Mesodermal cell (in vitro differentiated cells): ENCODE measurements around the gene RALA.

Experiments
- H3K27ac ChIP-seq: 2 replicates; pipeline ENCODE4 v1.7.0; 2013; ENCODE audit warnings: mild to moderate bottlenecking, low read depth, low read length, moderate library complexity; ENCODE audit not compliant: severe bottlenecking
- H3K36me3 ChIP-seq: 2 replicates; pipeline ENCODE4 v1.7.1; 2013; ENCODE audit warnings: mild to moderate bottlenecking, low read length, moderate library complexity; ENCODE audit not compliant: control insufficient read depth, insufficient read depth
- H3K4me1 ChIP-seq: one replicate; pipeline ENCODE4 v1.7.1; 2013; ENCODE audit warnings: mild to moderate bottlenecking, low read length; ENCODE audit not compliant: insufficient read depth, control insufficient read depth, poor library complexity, severe bottlenecking
- H3K4me3 ChIP-seq: 2 replicates; pipeline ENCODE4 v1.7.0; 2013; ENCODE audit warnings: low read length, control low read depth, mild to moderate bottlenecking; ENCODE audit not compliant: insufficient read depth, poor library complexity, severe bottlenecking; ENCODE audit errors: extremely low read depth
- H3K9me3 ChIP-seq: 2 replicates; pipeline ENCODE4 v1.7.1; 2013; ENCODE audit warnings: mild to moderate bottlenecking, low read length, moderate library complexity; ENCODE audit not compliant: control insufficient read depth
- WGBS, 2 experiments: methylation state at CpG; one replicate each; pipeline ENCODE4 v1.1.5; 2013; ENCODE audit warnings: missing lambda C conversion rate in 2 of 2; ENCODE audit not compliant: insufficient coverage in 2 of 2; 5-methylcytosine and 5-hydroxymethylcytosine counted together

Gene RALA

GRCh38 chr7:39592586-39592985 lies 30.8 kb upstream of the RALA start:
- Histone ChIP-seq H3K27ac (no peak overlapping the region), H3K9me3 (no peaks in the 10 kb centered on the region), H3K4me3 (no peak overlapping the region), H3K4me1 (peaks cover 8% of the 10 kb centered on the region), H3K36me3 (no peaks in the 10 kb centered on the region)
- WGBS, 2 experiments = 50 to 65% methylated on average over 2 of the region's 2 CpGs

GRCh38 chr7:39594988-39595620 lies 28.3 kb upstream of the RALA start:
- Histone ChIP-seq H3K4me1 (no peaks in the 10 kb centered on the region), H3K36me3 (no peaks in the 10 kb centered on the region), H3K27ac (no peak overlapping the region), H3K4me3 (no peak overlapping the region), H3K9me3 (no peaks in the 10 kb centered on the region)
- WGBS, 2 experiments = 100% methylated on average over 1 of the region's 5 CpGs; no CpG with 5 or more reads in 1 of the 2 experiments

GRCh38 chr7:39602351-39602750 lies 21.0 kb upstream of the RALA start:
- H3K27ac ChIP-seq = no peak overlapping the region
- H3K4me3 ChIP-seq = no peak overlapping the region
- no peaks in the 10 kb centered on the region for H3K9me3 ChIP-seq
- WGBS, 2 experiments = 88% methylated on average over 1 of the region's 2 CpGs; no CpG with 5 or more reads in 1 of the 2 experiments
- no peaks in the 10 kb centered on the region for H3K36me3 ChIP-seq
- H3K4me1 ChIP-seq = no peaks in the 10 kb centered on the region

- Histone ChIP-seq H3K9me3 (no peaks in the 10 kb centered on the region), H3K36me3 (no peaks in the 10 kb centered on the region), H3K4me1 (peaks cover 3% of the 10 kb centered on the region), H3K27ac (no peak overlapping the region), H3K4me3 (no peak overlapping the region)
Observed at GRCh38 chr7:39603924-39604323, 19.4 kb upstream of the RALA start.

DNA sequence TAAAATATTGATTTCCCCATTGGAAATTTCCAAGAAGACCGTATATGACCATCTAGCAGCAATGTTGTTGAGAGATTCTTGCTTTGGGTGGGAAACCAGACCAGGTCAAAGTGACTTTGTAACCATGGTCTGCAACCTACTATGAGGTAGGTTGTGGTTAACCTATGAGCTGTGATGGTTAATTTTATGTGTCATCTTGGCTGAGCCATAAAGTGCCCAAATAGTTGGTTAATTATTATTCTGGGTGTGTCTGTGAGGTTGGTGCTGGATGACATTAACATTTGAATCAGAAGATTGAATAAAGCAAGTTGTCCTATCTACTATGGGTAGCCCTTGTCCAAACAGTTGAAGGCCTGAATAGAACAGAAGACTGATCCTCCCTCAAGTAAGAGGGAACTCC lies 18.3 kb upstream of the RALA start:
- H3K9me3 ChIP-seq = no peaks in the 10 kb centered on the region
- peaks cover 3% of the 10 kb centered on the region for H3K4me1 ChIP-seq
- no peak overlapping the region for H3K27ac ChIP-seq
- WGBS, 2 experiments = 100% methylated on average over 1 of the region's 1 CpG
- no peaks in the 10 kb centered on the region for H3K36me3 ChIP-seq
- no peak overlapping the region for H3K4me3 ChIP-seq

GRCh38 chr7:39606352-39606751 lies 17.0 kb upstream of the RALA start:
- WGBS, 2 experiments = no CpG with 5 or more reads among the region's 2 CpGs
- Histone ChIP-seq H3K9me3 (no peaks in the 10 kb centered on the region), H3K27ac (no peak overlapping the region), H3K4me3 (no peak overlapping the region), H3K4me1 (peaks cover 3% of the 10 kb centered on the region), H3K36me3 (no peaks in the 10 kb centered on the region)

GRCh38 chr7:39606941-39607340 lies 16.4 kb upstream of the RALA start:
- 90 to 100% methylated on average over 1 to 2 of the region's 2 CpGs for WGBS, 2 experiments
- Histone ChIP-seq H3K4me3 (no peak overlapping the region), H3K36me3 (no peaks in the 10 kb centered on the region), H3K4me1 (peaks cover 3% of the 10 kb centered on the region), H3K9me3 (no peaks in the 10 kb centered on the region), H3K27ac (no peak overlapping the region)

DNA sequence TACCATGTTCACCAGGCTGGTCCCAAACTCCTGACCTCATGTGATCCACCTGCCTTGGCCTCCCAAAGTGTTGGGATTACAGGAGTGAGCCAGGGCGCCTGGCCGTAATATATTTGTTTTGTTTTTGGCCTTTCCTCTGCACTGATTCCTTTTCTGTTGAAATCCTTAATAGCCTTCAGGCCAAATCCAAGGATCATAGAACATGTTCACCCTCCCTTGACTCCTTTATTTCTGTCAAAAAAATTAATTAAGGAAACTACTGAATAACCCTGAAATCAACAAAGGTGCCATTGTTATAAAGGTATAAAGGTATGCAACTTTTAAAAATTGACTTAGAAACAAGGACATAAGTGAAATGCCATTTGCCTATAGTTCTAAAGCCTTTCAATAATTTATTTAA lies 15.5 kb upstream of the RALA start:
- 80 to 90% methylated on average over 2 of the region's 2 CpGs for WGBS, 2 experiments
- Histone ChIP-seq H3K4me3 (no peak overlapping the region), H3K4me1 (peaks cover 3% of the 10 kb centered on the region), H3K36me3 (no peaks in the 10 kb centered on the region), H3K9me3 (no peaks in the 10 kb centered on the region), H3K27ac (no peak overlapping the region)

DNA sequence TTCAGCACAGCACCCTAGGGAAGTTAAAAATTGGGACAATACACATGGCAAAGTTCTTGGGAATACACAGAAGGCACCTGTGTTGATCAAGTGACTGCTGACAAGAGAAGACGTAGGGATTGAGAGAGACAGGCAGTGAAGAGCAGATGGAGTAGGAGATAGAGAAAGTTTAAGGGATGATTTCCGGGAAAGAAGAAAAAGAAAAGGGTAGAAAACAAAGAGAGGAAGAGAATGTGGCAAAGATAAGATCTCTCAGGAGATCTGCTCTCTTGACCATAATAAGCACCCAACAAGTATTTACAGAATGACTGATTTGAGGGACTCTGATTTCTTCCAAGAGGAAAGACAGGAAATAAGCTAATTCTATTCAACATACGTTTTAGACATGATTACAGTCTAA lies 15.1 kb upstream of the RALA start:
- Histone ChIP-seq H3K4me3 (no peak overlapping the region), H3K36me3 (no peaks in the 10 kb centered on the region), H3K4me1 (peaks cover 3% of the 10 kb centered on the region), H3K9me3 (no peaks in the 10 kb centered on the region), H3K27ac (no peak overlapping the region)
- WGBS, 2 experiments = 29 to 80% methylated on average over 1 of the region's 3 CpGs

- Histone ChIP-seq H3K9me3 (no peaks in the 10 kb centered on the region), H3K36me3 (no peaks in the 10 kb centered on the region), H3K4me1 (peaks cover 3% of the 10 kb centered on the region), H3K4me3 (no peak overlapping the region), H3K27ac (peak overlapping the region; percentile 34)
- 32 to 65% methylated on average over 30 to 31 of the region's 36 CpGs for WGBS, 2 experiments
Observed at GRCh38 chr7:39609113-39609934, 14.0 kb upstream of the RALA start.

- Histone ChIP-seq H3K4me1 (peaks cover 3% of the 10 kb centered on the region), H3K27ac (no peak overlapping the region), H3K36me3 (no peaks in the 10 kb centered on the region), H3K4me3 (no peak overlapping the region), H3K9me3 (no peaks in the 10 kb centered on the region)
- WGBS, 2 experiments = 93 to 94% methylated on average over 3 to 5 of the region's 5 CpGs
Observed at GRCh38 chr7:39609935-39610263, 13.5 kb upstream of the RALA start.
